ENCODE data around the gene ATP2B1. TPM values are rescaled to one million over a fixed set of nuclear protein-coding genes. Genes with fewer than 3 reads are reported as not detected.

Gene ATP2B1
- total RNA-seq, 1 experiment from 2014 or later: 24.7 TPM

DNA sequence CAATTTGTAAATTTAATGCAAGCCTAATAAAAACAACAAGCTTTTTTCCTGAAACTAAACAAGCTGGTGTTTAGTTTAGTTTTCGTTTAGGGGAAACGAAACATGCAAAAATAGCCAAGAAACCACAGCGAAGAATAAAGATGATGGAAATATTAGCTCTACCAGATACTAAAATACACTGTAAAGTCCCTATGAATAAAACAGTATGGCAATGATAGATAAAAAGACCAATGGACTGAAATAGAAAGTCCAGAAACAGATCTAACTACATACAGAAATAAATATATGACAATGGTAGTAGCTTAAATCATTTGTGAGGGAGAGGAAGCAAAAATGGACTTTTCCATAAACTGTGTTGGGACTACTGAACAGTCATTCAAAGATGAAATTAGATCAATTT is 26.4 kb downstream of the ATP2B1 start:
- Histone ChIP-seq H3K27me3 (ENCODE audit: low read length) (no peaks in the 10 kb centered on the region), H3K27ac (ENCODE audit: low read length) (no peak overlapping the region), H3K4me1 (ENCODE audit: low read length) (peaks cover 3% of the 10 kb centered on the region; the same call in 1 of the 2 replicates), H2AFZ (ENCODE audit: low read length) (no peak overlapping the region), H3K9me3 (ENCODE audit: low read length) (no peaks in the 10 kb centered on the region), H3K4me3 (ENCODE audit: low read length) (no peak overlapping the region), H3K4me2 (ENCODE audit: low read depth, low read length, poor library complexity, severe bottlenecking) (no peak overlapping the region), H3K9me2 (replicated peaks; ENCODE audit: insufficient read depth, low read length) (no peaks in the 10 kb centered on the region), H3K9ac (ENCODE audit: low read length) (no peak overlapping the region), H4K20me1 (ENCODE audit: insufficient read depth, low read depth, low read length) (peaks cover 39% of the 10 kb centered on the region), H3K36me3 (ENCODE audit: insufficient read depth, low read length) (no peaks in the 10 kb centered on the region), H3K79me2 (ENCODE audit: low read length) (peaks cover 9% of the 10 kb centered on the region; the same call in 1 of the 2 replicates)
- DNase-seq: no peak

DNA sequence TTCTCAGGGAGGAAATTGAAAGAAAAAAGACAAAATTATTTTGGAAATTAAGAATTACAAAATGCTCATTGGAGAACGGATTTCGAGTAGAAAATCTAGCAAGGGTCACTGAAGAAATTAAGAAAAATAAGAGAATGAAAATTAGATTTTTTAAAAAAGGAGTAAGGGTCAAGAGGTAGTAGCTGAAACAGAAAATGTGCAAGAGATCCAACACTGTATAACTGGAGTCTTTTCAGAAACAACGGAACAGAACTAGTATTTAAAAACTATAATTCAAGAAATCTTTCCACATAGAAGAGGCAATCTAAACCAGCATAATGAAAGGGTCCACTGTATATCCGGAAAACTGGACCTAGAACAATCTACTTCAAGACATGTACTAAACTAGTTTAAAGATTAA is 28.2 kb downstream of the ATP2B1 start:
- DNase-seq: no peak
- peaks cover 3% of the 10 kb centered on the region; the same call in 1 of the 2 replicates for H3K4me1 ChIP-seq (ENCODE audit: low read length)
- no peak overlapping the region for H3K9ac ChIP-seq (ENCODE audit: low read length)
- peaks cover 6% of the 10 kb centered on the region; the same call in 1 of the 2 replicates for H3K79me2 ChIP-seq (ENCODE audit: low read length)
- no peak overlapping the region for H3K4me2 ChIP-seq (ENCODE audit: low read depth, low read length, poor library complexity, severe bottlenecking)
- H2AFZ ChIP-seq (ENCODE audit: low read length): no peak overlapping the region
- H3K4me3 ChIP-seq (ENCODE audit: low read length): no peak overlapping the region
- H4K20me1 ChIP-seq (ENCODE audit: insufficient read depth, low read depth, low read length): peaks cover 25% of the 10 kb centered on the region
- no peaks in the 10 kb centered on the region for H3K36me3 ChIP-seq (ENCODE audit: insufficient read depth, low read length)
- H3K9me2 ChIP-seq (replicated peaks; ENCODE audit: insufficient read depth, low read length): no peaks in the 10 kb centered on the region
- no peaks in the 10 kb centered on the region for H3K9me3 ChIP-seq (ENCODE audit: low read length)
- H3K27ac ChIP-seq (ENCODE audit: low read length): no peak overlapping the region
- H3K27me3 ChIP-seq (ENCODE audit: low read length): no peaks in the 10 kb centered on the region

DNA sequence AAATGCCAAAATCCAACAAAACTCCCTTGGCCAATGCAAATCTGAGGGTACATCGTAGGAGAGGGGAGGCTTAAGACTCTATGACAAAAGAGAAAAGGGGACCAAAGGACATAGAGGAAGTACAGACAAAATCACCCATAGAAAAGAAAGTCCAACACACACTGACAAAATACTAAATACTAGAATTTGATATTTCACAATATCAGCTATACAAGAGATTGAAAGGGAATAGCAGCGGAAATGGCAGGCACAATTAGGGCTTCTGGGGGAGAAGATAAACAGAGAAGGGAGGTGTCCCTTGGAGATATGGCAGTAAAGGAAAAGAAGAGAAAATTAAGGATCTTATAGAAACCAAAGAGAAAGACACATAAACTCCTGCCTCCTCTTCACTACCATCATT is 29.0 kb downstream of the ATP2B1 start:
- H3K4me1 ChIP-seq (ENCODE audit: low read length): peaks cover 9% of the 10 kb centered on the region
- H4K20me1 ChIP-seq (ENCODE audit: insufficient read depth, low read depth, low read length): peaks cover 24% of the 10 kb centered on the region
- no peaks in the 10 kb centered on the region for H3K27me3 ChIP-seq (ENCODE audit: low read length)
- DNase-seq: no peak
- no peaks in the 10 kb centered on the region for H3K9me2 ChIP-seq (replicated peaks; ENCODE audit: insufficient read depth, low read length)
- H3K4me3 ChIP-seq (ENCODE audit: low read length): no peak overlapping the region
- H3K79me2 ChIP-seq (ENCODE audit: low read length): 0 out of 2 replicates have a peak, but pooled peaks cover 5% of the 10 kb centered on the region
- H3K36me3 ChIP-seq (ENCODE audit: insufficient read depth, low read length): no peaks in the 10 kb centered on the region
- no peak overlapping the region for H3K27ac ChIP-seq (ENCODE audit: low read length)
- no peaks in the 10 kb centered on the region for H3K9me3 ChIP-seq (ENCODE audit: low read length)
- no peak overlapping the region for H3K4me2 ChIP-seq (ENCODE audit: low read depth, low read length, poor library complexity, severe bottlenecking)
- no peak overlapping the region for H3K9ac ChIP-seq (ENCODE audit: low read length)
- H2AFZ ChIP-seq (ENCODE audit: low read length): no peak overlapping the region

GRCh38 chr12:89678225-89678624 is 30.4 kb downstream of the ATP2B1 start:
- Histone ChIP-seq H4K20me1 (ENCODE audit: insufficient read depth, low read depth, low read length) (peaks cover 33% of the 10 kb centered on the region), H2AFZ (ENCODE audit: low read length) (no peak overlapping the region), H3K79me2 (ENCODE audit: low read length) (0 out of 2 replicates have a peak, but pooled peaks cover 9% of the 10 kb centered on the region), H3K9ac (ENCODE audit: low read length) (no peak overlapping the region), H3K36me3 (ENCODE audit: insufficient read depth, low read length) (no peaks in the 10 kb centered on the region), H3K4me1 (ENCODE audit: low read length) (peaks cover 22% of the 10 kb centered on the region), H3K4me3 (ENCODE audit: low read length) (no peak overlapping the region), H3K9me3 (ENCODE audit: low read length) (no peaks in the 10 kb centered on the region), H3K9me2 (replicated peaks; ENCODE audit: insufficient read depth, low read length) (no peaks in the 10 kb centered on the region), H3K4me2 (ENCODE audit: low read depth, low read length, poor library complexity, severe bottlenecking) (no peak overlapping the region), H3K27ac (ENCODE audit: low read length) (no peak overlapping the region), H3K27me3 (ENCODE audit: low read length) (no peaks in the 10 kb centered on the region)
- DNase-seq: no peak

DNA sequence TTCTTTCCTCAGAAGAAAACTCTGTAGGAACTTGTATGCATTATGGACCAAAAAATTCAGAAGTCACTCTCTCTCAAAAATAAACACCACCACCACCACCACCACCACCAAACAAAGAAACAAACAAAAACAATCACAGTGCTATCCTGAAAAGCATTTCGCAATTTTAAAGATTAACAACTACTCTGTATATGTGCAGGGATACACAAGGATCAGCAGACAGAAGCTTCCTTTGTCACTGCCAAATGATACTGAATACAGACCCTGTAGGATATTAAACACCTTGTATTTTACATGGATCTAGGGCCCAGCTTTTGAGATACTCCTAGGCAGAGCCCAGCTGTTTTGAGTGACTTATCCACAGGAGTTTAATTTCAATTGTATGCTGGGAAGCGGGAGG is 31.7 kb downstream of the ATP2B1 start:
- peaks cover 34% of the 10 kb centered on the region for H3K4me1 ChIP-seq (ENCODE audit: low read length)

DNA sequence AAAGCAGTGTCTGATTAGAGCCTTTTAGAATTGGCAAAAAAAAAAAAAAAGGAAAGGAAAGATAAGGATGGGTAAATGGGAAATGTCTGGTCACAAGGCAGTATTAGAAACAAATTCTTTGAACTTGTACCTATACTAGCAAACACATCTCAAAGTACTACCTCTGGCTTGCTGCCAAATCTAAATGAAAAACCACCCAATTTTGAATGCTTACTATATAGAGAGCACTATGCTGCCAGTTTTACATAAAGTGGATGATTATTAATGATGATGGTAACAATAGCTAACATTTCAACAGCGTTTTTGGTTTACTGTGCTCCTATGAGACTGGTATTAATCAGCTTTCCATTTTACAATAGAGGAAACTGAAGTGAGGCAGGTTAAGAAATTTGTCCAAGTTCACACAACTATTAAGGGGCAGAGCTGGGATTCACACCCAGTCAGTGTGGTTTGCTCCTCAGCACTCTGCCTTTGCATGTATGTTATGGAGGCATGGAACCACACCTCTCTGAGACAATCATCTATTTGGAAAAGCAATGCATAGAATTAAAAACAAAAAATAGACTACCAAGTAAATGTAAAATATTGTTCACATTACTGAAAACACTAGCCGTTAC is 34.2 kb downstream of the ATP2B1 start:
- Histone ChIP-seq H4K20me1 (ENCODE audit: insufficient read depth, low read depth, low read length) (peaks cover 37% of the 10 kb centered on the region), H3K4me2 (ENCODE audit: low read depth, low read length, poor library complexity, severe bottlenecking) (peak overlapping the region; percentile 34), H2AFZ (ENCODE audit: low read length) (no peak overlapping the region), H3K27me3 (ENCODE audit: low read length) (no peaks in the 10 kb centered on the region), H3K9ac (ENCODE audit: low read length) (no peak overlapping the region), H3K79me2 (ENCODE audit: low read length) (0 out of 2 replicates have a peak, but pooled peaks cover 7% of the 10 kb centered on the region), H3K9me2 (replicated peaks; ENCODE audit: insufficient read depth, low read length) (no peaks in the 10 kb centered on the region), H3K9me3 (ENCODE audit: low read length) (no peaks in the 10 kb centered on the region), H3K27ac (ENCODE audit: low read length) (no peak overlapping the region), H3K4me1 (ENCODE audit: low read length) (peaks cover 41% of the 10 kb centered on the region), H3K36me3 (ENCODE audit: insufficient read depth, low read length) (no peaks in the 10 kb centered on the region), H3K4me3 (ENCODE audit: low read length) (no peak overlapping the region)
- peak; percentile 58 for DNase-seq

More for the DNA sequence above, 31.7 kb downstream of the ATP2B1 start:
- no peak overlapping the region for H3K27ac ChIP-seq (ENCODE audit: low read length)
- H3K9me2 ChIP-seq (replicated peaks; ENCODE audit: insufficient read depth, low read length): no peaks in the 10 kb centered on the region
- no peaks in the 10 kb centered on the region for H3K27me3 ChIP-seq (ENCODE audit: low read length)
- no peaks in the 10 kb centered on the region for H3K9me3 ChIP-seq (ENCODE audit: low read length)
- no peak overlapping the region for H3K4me3 ChIP-seq (ENCODE audit: low read length)
- peaks cover 42% of the 10 kb centered on the region for H4K20me1 ChIP-seq (ENCODE audit: insufficient read depth, low read depth, low read length)
- DNase-seq: no peak
- no peak overlapping the region for H3K4me2 ChIP-seq (ENCODE audit: low read depth, low read length, poor library complexity, severe bottlenecking)
- 0 out of 2 replicates have a peak, but pooled peaks cover 9% of the 10 kb centered on the region for H3K79me2 ChIP-seq (ENCODE audit: low read length)
- no peak overlapping the region for H2AFZ ChIP-seq (ENCODE audit: low read length)
- no peak overlapping the region for H3K9ac ChIP-seq (ENCODE audit: low read length)
- H3K36me3 ChIP-seq (ENCODE audit: insufficient read depth, low read length): no peaks in the 10 kb centered on the region

DNA sequence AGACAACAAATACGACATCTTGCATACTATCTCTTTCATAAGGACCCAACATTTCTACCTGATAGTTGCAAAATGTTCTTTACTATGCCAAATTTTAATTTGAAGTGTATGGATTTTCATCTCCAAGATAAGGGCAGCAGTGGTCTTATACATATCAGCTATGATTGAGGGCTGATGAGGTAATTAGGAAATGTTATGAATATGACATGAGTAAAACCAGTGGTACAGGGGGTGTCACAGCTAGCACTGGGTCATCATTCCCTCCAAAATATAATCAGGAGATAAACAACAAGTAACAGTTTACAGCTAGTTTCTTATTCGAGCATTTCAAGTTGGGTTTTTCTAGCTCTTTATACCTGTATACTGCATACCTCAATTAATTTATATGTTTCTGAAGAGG is 35.0 kb downstream of the ATP2B1 start:
- H3K4me3 ChIP-seq (ENCODE audit: low read length): no peak overlapping the region
- H3K9ac ChIP-seq (ENCODE audit: low read length): no peak overlapping the region
- H2AFZ ChIP-seq (ENCODE audit: low read length): no peak overlapping the region
- no peaks in the 10 kb centered on the region for H3K9me2 ChIP-seq (replicated peaks; ENCODE audit: insufficient read depth, low read length)
- no peak overlapping the region for H3K4me2 ChIP-seq (ENCODE audit: low read depth, low read length, poor library complexity, severe bottlenecking)
- no peaks in the 10 kb centered on the region for H3K27me3 ChIP-seq (ENCODE audit: low read length)
- H4K20me1 ChIP-seq (ENCODE audit: insufficient read depth, low read depth, low read length): peaks cover 29% of the 10 kb centered on the region
- H3K9me3 ChIP-seq (ENCODE audit: low read length): no peaks in the 10 kb centered on the region
- H3K27ac ChIP-seq (ENCODE audit: low read length): no peak overlapping the region
- H3K79me2 ChIP-seq (ENCODE audit: low read length): 0 out of 2 replicates have a peak, but pooled peaks cover 4% of the 10 kb centered on the region
- peaks cover 41% of the 10 kb centered on the region for H3K4me1 ChIP-seq (ENCODE audit: low read length)
- DNase-seq: no peak
- H3K36me3 ChIP-seq (ENCODE audit: insufficient read depth, low read length): no peaks in the 10 kb centered on the region

- Histone ChIP-seq H3K79me2 (ENCODE audit: low read length) (0 out of 2 replicates have a peak, but pooled peaks cover 4% of the 10 kb centered on the region), H4K20me1 (ENCODE audit: insufficient read depth, low read depth, low read length) (peaks cover 21% of the 10 kb centered on the region), H3K27ac (ENCODE audit: low read length) (no peak overlapping the region), H3K9me3 (ENCODE audit: low read length) (no peaks in the 10 kb centered on the region), H3K4me1 (ENCODE audit: low read length) (peaks cover 41% of the 10 kb centered on the region), H2AFZ (ENCODE audit: low read length) (no peak overlapping the region), H3K27me3 (ENCODE audit: low read length) (no peaks in the 10 kb centered on the region), H3K4me3 (ENCODE audit: low read length) (no peak overlapping the region), H3K9me2 (replicated peaks; ENCODE audit: insufficient read depth, low read length) (no peaks in the 10 kb centered on the region), H3K4me2 (ENCODE audit: low read depth, low read length, poor library complexity, severe bottlenecking) (peak overlapping the region; percentile 49), H3K36me3 (ENCODE audit: insufficient read depth, low read length) (no peaks in the 10 kb centered on the region), H3K9ac (ENCODE audit: low read length) (no peak overlapping the region)
- DNase-seq: no peak
Measured at GRCh38 chr12:89672589-89672979, 36.1 kb downstream of the ATP2B1 start.

Measured in Karpas-422 (cell line).